HepG2 (cell line): ENCODE data around the gene TAF3. TPM values are rescaled to one million over a fixed set of nuclear protein-coding genes. Genes with fewer than 3 reads are reported as not detected.
A peak's percentile ranks its signal among the peaks of the same experiment; 100 is the strongest.

ENCODE experiments used
- ATF1 ChIP-seq: IDR thresholded peaks from 2 replicates; pipeline ENCODE4 v1.6.1; 2016; ENCODE audit warnings: mild to moderate bottlenecking, control low read depth
- BRCA1 ChIP-seq: sonication (generic); formaldehyde crosslinking; IDR thresholded peaks from 2 replicates; pipeline ENCODE4 v1.4.0; 2020; ENCODE audit warnings: missing genetic modification reagents
- DPF2 ChIP-seq: sonication (generic); formaldehyde crosslinking; IDR thresholded peaks from 2 replicates; pipeline ENCODE4 v1.4.0; 2020; ENCODE audit warnings: mild to moderate bottlenecking, low read depth, missing genetic modification reagents, borderline replicate concordance
- GABPA ChIP-seq, 2 experiments: IDR thresholded peaks; 2 replicates each; pipeline ENCODE4 v1.6.1; 2011 to 2016; ENCODE audit warnings: low read depth in 2 of 2, low read length in 1 of 2, missing biosample characterization in 1 of 2, missing genetic modification characterization in 1 of 2
- HNRNPL ChIP-seq: fragments of 200-400 bp; formaldehyde crosslinking; IDR thresholded peaks from 2 replicates; pipeline ENCODE4 v1.6.1; 2017; ENCODE audit warnings: mild to moderate bottlenecking, low read depth, low read length
- POLR2G ChIP-seq: fragments of 200-400 bp; formaldehyde crosslinking; IDR thresholded peaks from 2 replicates; pipeline ENCODE4 v1.6.1; 2018; ENCODE audit warnings: mild to moderate bottlenecking, low read depth, low read length, moderate library complexity
- RAD51 ChIP-seq: fragments of 450-650 bp; IDR thresholded peaks from 2 replicates; pipeline ENCODE4 v1.6.1; 2016; ENCODE audit warnings: borderline replicate concordance
- SRSF4 ChIP-seq: fragments of 200-400 bp; formaldehyde crosslinking; IDR thresholded peaks from one replicate; pipeline ENCODE4 v1.6.1; 2018; ENCODE audit warnings: mild to moderate bottlenecking, low read depth, low read length, moderate library complexity; ENCODE audit not compliant: poor library complexity, severe bottlenecking
- TGIF2 ChIP-seq: IDR thresholded peaks from 2 replicates; pipeline ENCODE4 v1.6.1; 2016; ENCODE audit warnings: control low read depth, missing compliant biosample characterization
- YEATS2 ChIP-seq: sonication (generic); formaldehyde crosslinking; IDR thresholded peaks from 2 replicates; pipeline ENCODE4 v1.4.0; 2020; ENCODE audit warnings: missing genetic modification reagents, borderline replicate concordance
- ZBTB8A ChIP-seq: sonication (generic); formaldehyde crosslinking; IDR thresholded peaks from 2 replicates; pipeline ENCODE4 v1.4.0; 2020; ENCODE audit warnings: mild to moderate bottlenecking, low read depth, missing genetic modification reagents, borderline replicate concordance
- ZNF10 ChIP-seq: sonication (generic); formaldehyde crosslinking; IDR thresholded peaks from 2 replicates; pipeline ENCODE4 v1.4.0; 2020; ENCODE audit warnings: mild to moderate bottlenecking, low read depth, missing genetic modification reagents, borderline replicate concordance
- ZNF468 ChIP-seq: sonication (generic); formaldehyde crosslinking; IDR thresholded peaks from 2 replicates; pipeline ENCODE4 v1.8.0; 2022; ENCODE audit warnings: mild to moderate bottlenecking, moderate library complexity, missing genetic modification reagents
- ZNF546 ChIP-seq: sonication (generic); formaldehyde crosslinking; conservative IDR thresholded peaks from 2 replicates; pipeline ENCODE4 v1.8.1; 2023; ENCODE audit warnings: mild to moderate bottlenecking, missing genetic modification reagents
- ZNF616 ChIP-seq: sonication (generic); formaldehyde crosslinking; IDR thresholded peaks from 2 replicates; pipeline ENCODE4 v1.5.0; 2020; ENCODE audit warnings: low read depth, mild to moderate bottlenecking, missing genetic modification reagents
- ZNF747 ChIP-seq: sonication (generic); formaldehyde crosslinking; IDR thresholded peaks from 2 replicates; pipeline ENCODE4 v1.8.1; 2023; ENCODE audit warnings: missing genetic modification reagents, mild to moderate bottlenecking, borderline replicate concordance
- ZNF768 ChIP-seq: sonication (generic); formaldehyde crosslinking; IDR thresholded peaks from 2 replicates; pipeline ENCODE4 v1.4.0; 2020; ENCODE audit warnings: missing genetic modification reagents
- polyA plus RNA-seq, 8 experiments: library from polyadenylated mRNA; depleted of rRNA in 3 of 8; stranded (reverse) in 7 of 8; unstranded in 1 of 8; fragments of >200 nt; fragmentation: Illumina TruSeq in 4 of 8; extraction: Trizol in 4 of 8; gene quantifications; 2 replicates each; pipeline versions ENCODE4 v1.2.1 to v1.2.3, GENCODE V29; 2011 to 2016; ENCODE audit warnings: low read depth in 4 of 8, missing spikeins in 1 of 8, mixed read lengths in 1 of 8; ENCODE audit not compliant: insufficient read depth in 1 of 8
- total RNA-seq, 5 experiments: library from RNA; depleted of rRNA; stranded (reverse); fragments of >200 nt; fragmentation: Illumina TruSeq; extraction: Trizol; gene quantifications; 2 replicates each; pipeline ENCODE4 v1.2.3, GENCODE V29; 2016; ENCODE audit warnings: low read depth in 1 of 5
- TF ChIP-seq, protein P1 (sequence below): IDR thresholded peaks from 2 replicates; pipeline ENCODE4 v1.6.1; 2016; ENCODE audit warnings: low read depth
- TF ChIP-seq, protein P2 (sequence below): sonication (generic); formaldehyde crosslinking; IDR thresholded peaks from 2 replicates; pipeline ENCODE4 v1.4.0; 2020; ENCODE audit warnings: missing genetic modification reagents
- TF ChIP-seq, protein P3 (sequence below): sonication (generic); formaldehyde crosslinking; IDR thresholded peaks from 2 replicates; pipeline ENCODE4 v1.8.0; 2022; ENCODE audit warnings: low read depth, missing genetic modification reagents
- TF ChIP-seq, protein P4 (sequence below): sonication (generic); formaldehyde crosslinking; IDR thresholded peaks from 2 replicates; pipeline ENCODE4 v1.4.0; 2020; ENCODE audit warnings: mild to moderate bottlenecking, missing genetic modification reagents
- TF ChIP-seq, protein P5 (sequence below): sonication (generic); formaldehyde crosslinking; IDR thresholded peaks from 2 replicates; pipeline ENCODE4 v1.5.0; 2020; ENCODE audit warnings: missing genetic modification reagents, mild to moderate bottlenecking, borderline replicate concordance
- TF ChIP-seq, protein P6 (sequence below): sonication (generic); formaldehyde crosslinking; IDR thresholded peaks from 2 replicates; pipeline ENCODE4 v1.4.0; 2020; ENCODE audit warnings: mild to moderate bottlenecking, missing genetic modification reagents

TAF3 gene
- total and polyA plus RNA-seq, 2 of the 13 experiments (the other 11 are each of a cell fraction or from before 2014, with no cell fraction given): 1.7 to 2.9 TPM

GRCh38 chr10:7787857-7788638 is 30.3 kb upstream of the TAF3 start, which contains the start of the genes ATP5F1C and KIN (continued):
- TF ChIP-seq POLR2G (peak; percentile 88), YEATS2 (CRISPR knock-in tag) (peak; percentile 88; the same call in 1 of the 2 replicates), DPF2 (CRISPR knock-in tag) (no peak), ZBTB8A (CRISPR knock-in tag) (no peak; the same call in 1 of the 2 replicates), HNRNPL (no peak), SRSF4 (no peak), ZNF546 (CRISPR knock-in tag) (peak; percentile 56; the same call in 1 of the 2 replicates), ZNF468 (peak; percentile 90; the same call in 1 of the 2 replicates), ZNF768 (CRISPR knock-in tag) (peak; percentile 36; the same call in 1 of the 2 replicates), RAD51 (no peak), GABPA (IDR thresholded peaks at IDR 0.05; ENCODE audit: low read depth, low read length) (peak; percentile 92), GABPA (CRISPR knock-in tag; IDR thresholded peaks at IDR 0.05; ENCODE audit: low read depth) (peak; percentile 98), ZNF10 (no peak), ATF1 (CRISPR knock-in tag) (no peak), ZNF747 (CRISPR knock-in tag) (peak; percentile 63; the same call in 1 of the 2 replicates), BRCA1 (CRISPR knock-in tag) (no peak), ZNF616 (CRISPR knock-in tag) (peak; percentile 77), TGIF2 (CRISPR knock-in tag) (no peak)
- TF ChIP-seq, protein P1, sequence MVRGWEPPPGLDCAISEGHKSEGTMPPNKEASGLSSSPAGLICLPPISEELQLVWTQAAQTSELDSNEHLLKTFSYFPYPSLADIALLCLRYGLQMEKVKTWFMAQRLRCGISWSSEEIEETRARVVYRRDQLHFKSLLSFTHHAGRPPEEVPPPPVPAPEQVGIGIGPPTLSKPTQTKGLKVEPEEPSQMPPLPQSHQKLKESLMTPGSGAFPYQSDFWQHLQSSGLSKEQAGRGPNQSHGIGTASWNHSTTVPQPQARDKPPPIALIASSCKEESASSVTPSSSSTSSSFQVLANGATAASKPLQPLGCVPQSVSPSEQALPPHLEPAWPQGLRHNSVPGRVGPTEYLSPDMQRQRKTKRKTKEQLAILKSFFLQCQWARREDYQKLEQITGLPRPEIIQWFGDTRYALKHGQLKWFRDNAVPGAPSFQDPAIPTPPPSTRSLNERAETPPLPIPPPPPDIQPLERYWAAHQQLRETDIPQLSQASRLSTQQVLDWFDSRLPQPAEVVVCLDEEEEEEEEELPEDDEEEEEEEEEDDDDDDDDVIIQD (CRISPR knock-in tag): peak; percentile 37; the same call in 1 of the 2 replicates
- TF ChIP-seq, protein P2, sequence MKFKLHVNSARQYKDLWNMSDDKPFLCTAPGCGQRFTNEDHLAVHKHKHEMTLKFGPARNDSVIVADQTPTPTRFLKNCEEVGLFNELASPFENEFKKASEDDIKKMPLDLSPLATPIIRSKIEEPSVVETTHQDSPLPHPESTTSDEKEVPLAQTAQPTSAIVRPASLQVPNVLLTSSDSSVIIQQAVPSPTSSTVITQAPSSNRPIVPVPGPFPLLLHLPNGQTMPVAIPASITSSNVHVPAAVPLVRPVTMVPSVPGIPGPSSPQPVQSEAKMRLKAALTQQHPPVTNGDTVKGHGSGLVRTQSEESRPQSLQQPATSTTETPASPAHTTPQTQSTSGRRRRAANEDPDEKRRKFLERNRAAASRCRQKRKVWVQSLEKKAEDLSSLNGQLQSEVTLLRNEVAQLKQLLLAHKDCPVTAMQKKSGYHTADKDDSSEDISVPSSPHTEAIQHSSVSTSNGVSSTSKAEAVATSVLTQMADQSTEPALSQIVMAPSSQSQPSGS (CRISPR knock-in tag): no peak
- TF ChIP-seq, protein P3, sequence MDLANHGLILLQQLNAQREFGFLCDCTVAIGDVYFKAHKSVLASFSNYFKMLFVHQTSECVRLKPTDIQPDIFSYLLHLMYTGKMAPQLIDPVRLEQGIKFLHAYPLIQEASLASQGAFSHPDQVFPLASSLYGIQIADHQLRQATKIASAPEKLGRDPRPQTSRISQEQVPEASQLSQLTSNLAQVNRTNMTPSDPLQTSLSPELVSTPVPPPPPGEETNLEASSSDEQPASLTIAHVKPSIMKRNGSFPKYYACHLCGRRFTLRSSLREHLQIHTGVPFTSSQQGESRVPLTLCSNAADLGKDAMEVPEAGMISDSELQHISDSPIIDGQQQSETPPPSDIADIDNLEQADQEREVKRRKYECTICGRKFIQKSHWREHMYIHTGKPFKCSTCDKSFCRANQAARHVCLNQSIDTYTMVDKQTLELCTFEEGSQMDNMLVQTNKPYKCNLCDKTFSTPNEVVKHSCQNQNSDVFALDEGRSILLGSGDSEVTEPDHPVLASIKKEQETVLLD (CRISPR knock-in tag): no peak
- TF ChIP-seq, protein P4, sequence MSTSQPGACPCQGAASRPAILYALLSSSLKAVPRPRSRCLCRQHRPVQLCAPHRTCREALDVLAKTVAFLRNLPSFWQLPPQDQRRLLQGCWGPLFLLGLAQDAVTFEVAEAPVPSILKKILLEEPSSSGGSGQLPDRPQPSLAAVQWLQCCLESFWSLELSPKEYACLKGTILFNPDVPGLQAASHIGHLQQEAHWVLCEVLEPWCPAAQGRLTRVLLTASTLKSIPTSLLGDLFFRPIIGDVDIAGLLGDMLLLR (CRISPR knock-in tag): peak; percentile 89
- TF ChIP-seq, protein P5, sequence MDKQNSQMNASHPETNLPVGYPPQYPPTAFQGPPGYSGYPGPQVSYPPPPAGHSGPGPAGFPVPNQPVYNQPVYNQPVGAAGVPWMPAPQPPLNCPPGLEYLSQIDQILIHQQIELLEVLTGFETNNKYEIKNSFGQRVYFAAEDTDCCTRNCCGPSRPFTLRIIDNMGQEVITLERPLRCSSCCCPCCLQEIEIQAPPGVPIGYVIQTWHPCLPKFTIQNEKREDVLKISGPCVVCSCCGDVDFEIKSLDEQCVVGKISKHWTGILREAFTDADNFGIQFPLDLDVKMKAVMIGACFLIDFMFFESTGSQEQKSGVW (CRISPR knock-in tag): no peak
- TF ChIP-seq, protein P6, sequence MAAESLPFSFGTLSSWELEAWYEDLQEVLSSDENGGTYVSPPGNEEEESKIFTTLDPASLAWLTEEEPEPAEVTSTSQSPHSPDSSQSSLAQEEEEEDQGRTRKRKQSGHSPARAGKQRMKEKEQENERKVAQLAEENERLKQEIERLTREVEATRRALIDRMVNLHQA (CRISPR knock-in tag): no peak
